OCI-LY1 (cell line): ENCODE measurements around the gene LRRC1.

Experiments used
- H2AFZ ChIP-seq: fragments of 200-600 bp; sonication (generic), shearing (Covaris generic); 2 replicates; pipeline ENCODE4 v1.6.0; 2014; ENCODE audit warnings: antibody characterized with exemption, mild to moderate bottlenecking, low read length
- H3F3A ChIP-seq: fragments of 200-600 bp; sonication (generic), shearing (Covaris generic); 2 replicates; pipeline ENCODE4 v1.6.0; 2014; ENCODE audit warnings: mild to moderate bottlenecking, antibody characterized with exemption, low read length, moderate library complexity; ENCODE audit not compliant: insufficient read depth
- H3K27ac ChIP-seq: fragments of 200-600 bp; sonication (generic); 2 replicates; pipeline ENCODE4 v1.5.1; 2014; ENCODE audit warnings: low read length, mixed run types, mild to moderate bottlenecking, low read depth; ENCODE audit not compliant: poor library complexity, severe bottlenecking
- H3K27me3 ChIP-seq: fragments of 200-600 bp; sonication (generic); 2 replicates; pipeline ENCODE4 v1.6.0; 2014; ENCODE audit warnings: antibody characterized with exemption, mild to moderate bottlenecking, low read length, moderate library complexity; ENCODE audit not compliant: insufficient read depth
- H3K36me3 ChIP-seq: fragments of 200-600 bp; sonication (generic); 2 replicates; pipeline ENCODE4 v1.6.1; 2014; ENCODE audit warnings: mild to moderate bottlenecking, antibody characterized with exemption, low read length, moderate library complexity, mixed read lengths; ENCODE audit not compliant: insufficient read depth
- H3K4me1 ChIP-seq: fragments of 200-600 bp; sonication (generic); 2 replicates; pipeline ENCODE4 v1.5.1; 2014; ENCODE audit warnings: mild to moderate bottlenecking, low read length, moderate library complexity; ENCODE audit not compliant: insufficient read depth, severe bottlenecking
- H3K4me2 ChIP-seq: fragments of 200-600 bp; sonication (generic), shearing (Covaris generic); 2 replicates; pipeline ENCODE4 v1.6.1; 2014; ENCODE audit warnings: low read length
- H3K4me3 ChIP-seq: fragments of 200-600 bp; sonication (generic); 2 replicates; pipeline ENCODE4 v1.5.1; 2014; ENCODE audit warnings: low read length, low read depth, mild to moderate bottlenecking, mixed read lengths; ENCODE audit not compliant: poor library complexity, severe bottlenecking
- H3K79me2 ChIP-seq: fragments of 200-600 bp; shearing (Covaris generic); 2 replicates; pipeline ENCODE4 v1.6.1; 2016; ENCODE audit warnings: mixed run types, low read length, mixed read lengths; ENCODE audit not compliant: insufficient read depth
- H3K9ac ChIP-seq: fragments of 200-600 bp; sonication (generic), shearing (Covaris generic); 2 replicates; pipeline ENCODE4 v1.6.1; 2014; ENCODE audit warnings: mild to moderate bottlenecking, low read length, mixed read lengths
- H3K9me2 ChIP-seq: fragments of 200-600 bp; sonication (generic), shearing (Covaris generic); 2 replicates; pipeline ENCODE4 v1.6.1; 2014; ENCODE audit warnings: low read depth, mild to moderate bottlenecking, low read length, mixed read lengths
- H3K9me3 ChIP-seq: fragments of 200-600 bp; shearing (Covaris generic); 2 replicates; pipeline ENCODE4 v1.6.1; 2014; ENCODE audit warnings: low read length, mixed read lengths
- H4K20me1 ChIP-seq: fragments of 200-600 bp; sonication (generic), shearing (Covaris generic); 2 replicates; pipeline ENCODE4 v1.6.0; 2016; ENCODE audit warnings: mild to moderate bottlenecking, low read length; ENCODE audit not compliant: insufficient read depth
- EZH2 ChIP-seq: fragments of 200-600 bp; sonication (generic), shearing (Covaris generic); IDR thresholded peaks from 2 replicates; pipeline ENCODE4 v1.8.0; 2017; ENCODE audit warnings: borderline replicate concordance, mixed run types, mild to moderate bottlenecking, antibody characterized with exemption, low read length, moderate library complexity, mixed read lengths
- TF ChIP-seq, protein P1 (sequence below): fragments of 200-600 bp; sonication (generic), shearing (Covaris generic); IDR thresholded peaks from 2 replicates; pipeline ENCODE4 v1.5.1; 2017; ENCODE audit warnings: mild to moderate bottlenecking, antibody characterized with exemption, low read length, moderate library complexity, mixed read lengths

Gene LRRC1

DNA sequence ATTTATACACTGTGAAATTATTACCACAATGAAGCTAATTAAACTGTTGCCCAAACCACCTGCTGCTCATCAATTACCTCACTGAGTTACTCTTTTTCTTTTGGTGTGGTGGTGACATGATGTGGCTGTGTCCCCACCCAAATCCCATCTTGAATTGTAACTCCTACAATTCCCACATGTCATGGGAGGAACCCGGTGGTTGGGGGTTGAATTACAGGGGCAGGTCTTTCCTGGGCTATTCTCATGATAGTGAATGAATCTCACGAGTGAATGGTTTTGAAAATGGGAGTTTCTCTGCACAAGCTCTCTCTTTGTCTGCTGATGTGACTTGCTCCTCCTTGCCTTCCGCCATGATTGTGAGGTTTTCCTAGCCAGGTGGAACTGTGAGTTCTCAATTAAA is 145.0 kb downstream of the LRRC1 start:
- Histone ChIP-seq H3K27me3 (no peaks in the 10 kb centered on the region; the same call in 1 of the 2 replicates), H3K4me1 (no peaks in the 10 kb centered on the region), H3K9me2 (no peaks in the 10 kb centered on the region), H3K4me3 (no peak overlapping the region), H3K4me2 (no peak overlapping the region), H3K36me3 (no peaks in the 10 kb centered on the region), H3K9ac (no peak overlapping the region), H3K27ac (no peak overlapping the region), H3F3A (no peaks in the 10 kb centered on the region), H2AFZ (no peak overlapping the region), H3K79me2 (no peaks in the 10 kb centered on the region), H3K9me3 (no peaks in the 10 kb centered on the region), H4K20me1 (no peaks in the 10 kb centered on the region)
- TF ChIP-seq, protein P1, sequence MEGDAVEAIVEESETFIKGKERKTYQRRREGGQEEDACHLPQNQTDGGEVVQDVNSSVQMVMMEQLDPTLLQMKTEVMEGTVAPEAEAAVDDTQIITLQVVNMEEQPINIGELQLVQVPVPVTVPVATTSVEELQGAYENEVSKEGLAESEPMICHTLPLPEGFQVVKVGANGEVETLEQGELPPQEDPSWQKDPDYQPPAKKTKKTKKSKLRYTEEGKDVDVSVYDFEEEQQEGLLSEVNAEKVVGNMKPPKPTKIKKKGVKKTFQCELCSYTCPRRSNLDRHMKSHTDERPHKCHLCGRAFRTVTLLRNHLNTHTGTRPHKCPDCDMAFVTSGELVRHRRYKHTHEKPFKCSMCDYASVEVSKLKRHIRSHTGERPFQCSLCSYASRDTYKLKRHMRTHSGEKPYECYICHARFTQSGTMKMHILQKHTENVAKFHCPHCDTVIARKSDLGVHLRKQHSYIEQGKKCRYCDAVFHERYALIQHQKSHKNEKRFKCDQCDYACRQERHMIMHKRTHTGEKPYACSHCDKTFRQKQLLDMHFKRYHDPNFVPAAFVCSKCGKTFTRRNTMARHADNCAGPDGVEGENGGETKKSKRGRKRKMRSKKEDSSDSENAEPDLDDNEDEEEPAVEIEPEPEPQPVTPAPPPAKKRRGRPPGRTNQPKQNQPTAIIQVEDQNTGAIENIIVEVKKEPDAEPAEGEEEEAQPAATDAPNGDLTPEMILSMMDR, result no peak
- no peak for TF ChIP-seq EZH2

DNA sequence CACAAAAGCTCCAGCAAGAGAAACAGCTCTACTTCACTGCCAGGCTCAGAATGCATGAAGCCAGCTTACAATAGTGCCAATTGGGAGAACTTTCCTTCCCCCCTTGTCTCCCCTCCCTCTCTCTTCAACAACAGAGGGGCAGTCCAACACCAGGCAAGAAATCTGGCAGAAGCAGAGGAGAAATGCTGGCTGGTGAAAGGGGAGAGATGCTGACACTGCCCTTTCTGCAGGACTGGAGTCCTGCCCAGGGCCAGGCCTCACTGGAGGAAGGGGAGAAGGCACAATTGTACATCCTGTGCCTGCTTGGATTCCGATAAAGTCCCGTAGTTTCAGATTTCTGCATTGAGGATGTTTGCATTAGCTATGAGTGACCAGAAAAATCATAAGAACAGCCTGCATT is 148.6 kb downstream of the LRRC1 start:
- Histone ChIP-seq H3F3A (no peaks in the 10 kb centered on the region), H3K36me3 (no peaks in the 10 kb centered on the region), H3K4me2 (no peak overlapping the region), H4K20me1 (no peaks in the 10 kb centered on the region), H3K9me3 (no peaks in the 10 kb centered on the region), H3K27me3 (no peaks in the 10 kb centered on the region; the same call in 1 of the 2 replicates), H3K4me3 (no peak overlapping the region), H3K79me2 (no peaks in the 10 kb centered on the region), H3K9ac (no peak overlapping the region), H3K27ac (no peak overlapping the region), H2AFZ (no peak overlapping the region), H3K4me1 (no peaks in the 10 kb centered on the region), H3K9me2 (no peaks in the 10 kb centered on the region)
- TF ChIP-seq, protein P1, result no peak
- no peak for TF ChIP-seq EZH2

DNA sequence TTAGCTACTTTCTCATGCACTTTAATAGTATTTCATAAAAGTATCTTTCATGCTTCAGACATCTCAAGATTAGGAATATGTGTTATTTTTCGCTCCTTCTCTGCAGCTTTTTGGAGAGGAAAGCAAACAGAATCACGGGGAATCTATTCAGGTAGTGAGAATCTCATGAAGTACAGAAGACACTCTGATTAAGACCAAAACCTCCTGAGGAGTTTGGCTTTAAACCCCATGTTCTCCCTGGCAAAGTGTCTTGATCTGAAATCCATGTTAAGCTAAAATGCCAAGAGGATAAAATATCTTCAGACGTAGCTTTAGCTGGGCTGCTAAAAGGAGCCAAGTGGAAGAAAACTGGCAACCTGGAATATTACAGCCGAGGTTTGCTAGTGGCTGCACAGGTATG is 149.3 kb downstream of the LRRC1 start:
- no peak overlapping the region for H3K27ac ChIP-seq
- H3K27me3 ChIP-seq, result no peaks in the 10 kb centered on the region; the same call in 1 of the 2 replicates
- H3K9me3 ChIP-seq, result no peaks in the 10 kb centered on the region

More for the DNA sequence above, 149.3 kb downstream of the LRRC1 start:
- Histone ChIP-seq H4K20me1 (no peaks in the 10 kb centered on the region), H3K4me1 (no peaks in the 10 kb centered on the region), H2AFZ (no peak overlapping the region), H3K4me3 (no peak overlapping the region), H3K9ac (no peak overlapping the region), H3K36me3 (no peaks in the 10 kb centered on the region), H3F3A (no peaks in the 10 kb centered on the region), H3K9me2 (no peaks in the 10 kb centered on the region), H3K79me2 (no peaks in the 10 kb centered on the region), H3K4me2 (no peak overlapping the region)
- TF ChIP-seq, protein P1, result no peak
- no peak for TF ChIP-seq EZH2
